Activated T-cell treated with anti-CD3 and anti-CD28 coated beads, Interleukin-2, amount 50 U/mL, for 24 hours (primary cell): ENCODE results near the gene EHMT1.
A peak's percentile ranks its signal among the peaks of the same experiment; 100 is the strongest.

Source experiments
- DNase-seq: peaks from one replicate; pipeline ENCODE4 v3.0.0-alpha.2; 2020
- H3K27ac Mint-ChIP-seq: 2 replicates; pipeline ENCODE4 v1.8.0; 2020; ENCODE audit warnings: mild to moderate bottlenecking, mixed read lengths
- H3K27me3 Mint-ChIP-seq: 2 replicates; pipeline ENCODE4 v1.8.0; 2020; ENCODE audit warnings: mixed read lengths
- H3K36me3 Mint-ChIP-seq: 2 replicates; pipeline ENCODE4 v1.8.0; 2020; ENCODE audit warnings: low read depth, mixed read lengths
- H3K4me1 Mint-ChIP-seq: 2 replicates; pipeline ENCODE4 v1.8.0; 2020; ENCODE audit warnings: low read depth, mixed read lengths
- H3K4me3 Mint-ChIP-seq: 2 replicates; pipeline ENCODE4 v1.8.0; 2020; ENCODE audit warnings: mild to moderate bottlenecking, moderate library complexity, mixed read lengths
- H3K9me3 Mint-ChIP-seq: 2 replicates; pipeline ENCODE4 v1.8.0; 2020; ENCODE audit warnings: mixed read lengths

EHMT1 gene

GRCh38 chr9:137642118-137642601, 23.4 kb downstream of the EHMT1 start:
- H3K4me1 Mint-ChIP-seq, result peaks cover 63% of the 10 kb centered on the region
- no peaks in the 10 kb centered on the region for H3K9me3 Mint-ChIP-seq
- no peak for DNase-seq
- H3K36me3 Mint-ChIP-seq, result peaks cover 65% of the 10 kb centered on the region
- H3K27ac Mint-ChIP-seq, result no peak overlapping the region
- no peak overlapping the region for H3K4me3 Mint-ChIP-seq
- no peaks in the 10 kb centered on the region for H3K27me3 Mint-ChIP-seq

DNA sequence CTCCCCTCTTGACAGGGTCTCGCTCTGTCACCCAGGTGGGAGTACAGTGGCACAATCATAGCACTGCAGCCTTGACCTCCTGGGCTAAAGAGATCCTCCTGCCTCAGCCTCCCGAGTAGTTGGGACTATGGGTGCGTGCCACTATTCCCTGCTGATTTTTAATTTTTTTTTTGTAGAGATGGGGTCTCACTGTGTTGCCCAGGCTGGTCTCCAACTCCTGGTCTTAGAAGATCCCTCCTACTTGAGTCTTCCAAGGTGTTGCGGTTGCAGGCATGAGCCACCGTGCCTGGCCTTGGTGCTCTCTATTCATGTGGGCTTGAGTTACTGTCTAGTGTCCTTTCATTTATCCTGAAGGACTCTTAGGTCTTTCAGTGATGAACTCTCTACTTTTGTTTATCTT, 24.1 kb downstream of the EHMT1 start:
- peaks cover 66% of the 10 kb centered on the region for H3K4me1 Mint-ChIP-seq
- no peak overlapping the region for H3K27ac Mint-ChIP-seq
- no peaks in the 10 kb centered on the region for H3K27me3 Mint-ChIP-seq
- H3K9me3 Mint-ChIP-seq, result no peaks in the 10 kb centered on the region
- H3K4me3 Mint-ChIP-seq, result no peak overlapping the region
- peaks cover 65% of the 10 kb centered on the region for H3K36me3 Mint-ChIP-seq
- DNase-seq, result no peak

GRCh38 chr9:137643921-137644320, 25.1 kb downstream of the EHMT1 start:
- Mint-ChIP-seq H3K27me3 (no peaks in the 10 kb centered on the region), H3K27ac (peak overlapping the region; percentile 52), H3K4me1 (peaks cover 60% of the 10 kb centered on the region), H3K4me3 (no peak overlapping the region), H3K9me3 (no peaks in the 10 kb centered on the region), H3K36me3 (peaks cover 71% of the 10 kb centered on the region)
- no peak for DNase-seq

- Mint-ChIP-seq H3K27me3 (no peaks in the 10 kb centered on the region), H3K9me3 (no peaks in the 10 kb centered on the region), H3K4me1 (peaks cover 57% of the 10 kb centered on the region), H3K27ac (no peak overlapping the region), H3K36me3 (peaks cover 77% of the 10 kb centered on the region), H3K4me3 (no peak overlapping the region)
- no peak for DNase-seq
These were observed 26.4 kb downstream of the EHMT1 start for GRCh38 chr9:137645211-137645610.

DNA sequence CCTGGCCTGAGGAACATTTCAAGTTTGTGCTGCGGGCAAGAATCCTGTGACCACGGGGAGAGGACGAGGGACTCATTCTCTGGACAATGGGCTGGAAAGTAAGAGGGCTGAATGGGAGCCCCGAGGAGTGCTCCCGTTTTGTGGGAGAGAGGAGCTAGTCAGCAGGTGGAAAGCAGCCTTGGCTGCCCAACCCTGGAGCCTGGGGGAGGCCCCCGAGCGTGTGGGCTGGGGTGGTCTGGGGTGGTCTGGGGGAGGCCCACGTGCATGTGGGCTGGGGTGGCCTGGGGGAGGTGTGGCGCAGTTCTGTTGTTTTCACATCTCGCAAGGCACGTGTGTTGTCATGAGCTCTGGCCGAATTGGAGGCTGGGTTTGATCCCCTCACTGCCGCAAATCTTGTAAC, 27.5 kb downstream of the EHMT1 start:
- DNase-seq, result no peak
- peaks cover 58% of the 10 kb centered on the region for H3K4me1 Mint-ChIP-seq
- no peaks in the 10 kb centered on the region for H3K9me3 Mint-ChIP-seq
- H3K27me3 Mint-ChIP-seq, result no peaks in the 10 kb centered on the region
- peaks cover 78% of the 10 kb centered on the region for H3K36me3 Mint-ChIP-seq
- H3K27ac Mint-ChIP-seq, result no peak overlapping the region
- H3K4me3 Mint-ChIP-seq, result no peak overlapping the region

- H3K4me1 Mint-ChIP-seq, result peaks cover 54% of the 10 kb centered on the region
- H3K27me3 Mint-ChIP-seq, result no peaks in the 10 kb centered on the region
- peaks cover 80% of the 10 kb centered on the region for H3K36me3 Mint-ChIP-seq
- no peak for DNase-seq
- peak overlapping the region; percentile 16 for H3K4me3 Mint-ChIP-seq
- no peaks in the 10 kb centered on the region for H3K9me3 Mint-ChIP-seq
- peak overlapping the region; percentile 22 for H3K27ac Mint-ChIP-seq
These were observed 28.4 kb downstream of the EHMT1 start for GRCh38 chr9:137647096-137647714.

- Mint-ChIP-seq H3K36me3 (peaks cover 80% of the 10 kb centered on the region), H3K4me1 (peaks cover 52% of the 10 kb centered on the region), H3K27ac (no peak overlapping the region), H3K9me3 (no peaks in the 10 kb centered on the region), H3K4me3 (no peak overlapping the region), H3K27me3 (no peaks in the 10 kb centered on the region)
- DNase-seq, result no peak
These were observed 29.6 kb downstream of the EHMT1 start for GRCh38 chr9:137648396-137648795.

DNA sequence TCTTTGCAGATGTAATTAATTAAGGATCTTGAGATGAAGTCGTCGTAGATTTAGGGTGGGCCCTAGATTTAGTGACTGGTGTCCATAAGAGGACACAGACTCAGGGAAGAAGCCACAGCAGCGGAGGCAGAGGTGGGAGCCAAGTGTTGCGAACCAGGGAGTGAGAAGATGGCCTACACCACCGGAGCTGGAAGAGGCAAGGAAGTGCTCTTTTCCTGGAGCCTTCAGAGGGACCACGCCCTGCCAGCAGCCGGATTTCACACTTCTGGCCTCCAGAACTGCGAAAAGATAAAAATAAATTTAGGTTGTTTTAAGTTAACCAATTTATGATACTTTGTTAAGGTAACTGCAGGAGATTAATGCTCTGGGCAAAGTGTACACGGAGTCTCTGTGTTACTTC, 30.7 kb downstream of the EHMT1 start:
- H3K36me3 Mint-ChIP-seq, result peaks cover 84% of the 10 kb centered on the region
- H3K9me3 Mint-ChIP-seq, result no peaks in the 10 kb centered on the region
- H3K4me3 Mint-ChIP-seq, result no peak overlapping the region
- peaks cover 49% of the 10 kb centered on the region for H3K4me1 Mint-ChIP-seq
- no peaks in the 10 kb centered on the region for H3K27me3 Mint-ChIP-seq
- DNase-seq, result no peak
- H3K27ac Mint-ChIP-seq, result no peak overlapping the region

- peaks cover 47% of the 10 kb centered on the region for H3K4me1 Mint-ChIP-seq
- H3K9me3 Mint-ChIP-seq, result no peaks in the 10 kb centered on the region
- no peak overlapping the region for H3K4me3 Mint-ChIP-seq
- DNase-seq, result no peak
- H3K27ac Mint-ChIP-seq, result peak overlapping the region; percentile 46
- no peaks in the 10 kb centered on the region for H3K27me3 Mint-ChIP-seq
- peaks cover 85% of the 10 kb centered on the region for H3K36me3 Mint-ChIP-seq
These were observed 31.5 kb downstream of the EHMT1 start for GRCh38 chr9:137650259-137650658.

- Mint-ChIP-seq H3K27ac (peak overlapping the region; percentile 14), H3K27me3 (no peaks in the 10 kb centered on the region), H3K9me3 (no peaks in the 10 kb centered on the region), H3K36me3 (peaks cover 86% of the 10 kb centered on the region), H3K4me1 (peaks cover 44% of the 10 kb centered on the region), H3K4me3 (no peak overlapping the region)
- no peak for DNase-seq
These were observed 32.0 kb downstream of the EHMT1 start for GRCh38 chr9:137650779-137651178.

GRCh38 chr9:137656416-137656815, 37.6 kb downstream of the EHMT1 start:
- Mint-ChIP-seq H3K27me3 (no peaks in the 10 kb centered on the region), H3K9me3 (no peaks in the 10 kb centered on the region), H3K4me1 (peaks cover 38% of the 10 kb centered on the region), H3K36me3 (peaks cover 54% of the 10 kb centered on the region), H3K4me3 (no peak overlapping the region), H3K27ac (no peak overlapping the region)
- no peak for DNase-seq

GRCh38 chr9:137657606-137658005, 38.8 kb downstream of the EHMT1 start:
- Mint-ChIP-seq H3K27ac (no peak overlapping the region), H3K4me1 (peaks cover 36% of the 10 kb centered on the region)

DNA sequence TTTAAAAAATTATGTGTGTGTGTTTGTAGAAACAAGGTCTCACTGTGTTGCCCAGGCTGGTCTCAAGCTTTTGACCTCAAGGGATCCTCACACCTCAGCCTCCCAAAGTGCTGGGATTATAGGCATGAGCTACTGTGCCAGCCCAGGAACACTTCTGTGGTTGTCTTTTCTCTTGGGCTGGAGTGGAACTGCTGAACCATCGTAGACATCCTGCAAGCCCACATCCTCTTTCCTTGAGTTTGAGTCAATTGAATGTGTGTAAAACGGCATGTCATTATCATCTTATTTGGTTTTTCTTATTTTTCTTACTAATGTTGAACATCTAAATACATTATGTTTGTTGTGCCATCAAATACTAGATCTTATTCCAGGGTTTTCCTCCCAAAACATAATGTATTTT, 40.0 kb downstream of the EHMT1 start:
- Mint-ChIP-seq H3K27ac (peak overlapping the region; percentile 26), H3K4me3 (no peak overlapping the region), H3K27me3 (no peaks in the 10 kb centered on the region), H3K36me3 (peaks cover 39% of the 10 kb centered on the region), H3K4me1 (peaks cover 40% of the 10 kb centered on the region), H3K9me3 (no peaks in the 10 kb centered on the region)
- no peak for DNase-seq

More at GRCh38 chr9:137657606-137658005, 38.8 kb downstream of the EHMT1 start:
- Mint-ChIP-seq H3K9me3 (no peaks in the 10 kb centered on the region), H3K36me3 (peaks cover 44% of the 10 kb centered on the region), H3K4me3 (no peak overlapping the region), H3K27me3 (no peaks in the 10 kb centered on the region)
- DNase-seq, result no peak

DNA sequence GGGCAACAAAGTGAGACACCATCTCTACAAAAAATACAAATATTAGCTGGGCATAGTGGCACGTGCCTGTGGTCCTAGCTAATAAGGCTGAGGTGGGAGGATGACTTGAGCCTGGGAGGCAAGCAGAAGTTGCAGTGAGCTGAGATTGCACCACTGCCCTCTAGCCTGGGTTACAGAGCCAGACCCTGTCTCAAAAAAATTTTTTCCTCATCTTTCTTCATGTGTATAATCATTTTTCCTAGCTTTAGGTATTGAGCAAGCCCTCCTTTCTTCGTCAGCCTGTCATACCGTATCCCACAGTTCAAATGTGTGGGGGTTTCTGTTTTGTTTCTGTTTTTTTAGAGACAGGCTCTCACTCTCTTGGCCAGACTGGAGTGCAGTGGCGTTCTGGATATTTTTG, 41.3 kb downstream of the EHMT1 start:
- H3K36me3 Mint-ChIP-seq, result peaks cover 37% of the 10 kb centered on the region
- no peak overlapping the region for H3K4me3 Mint-ChIP-seq
- H3K27ac Mint-ChIP-seq, result no peak overlapping the region
- H3K27me3 Mint-ChIP-seq, result no peaks in the 10 kb centered on the region
- H3K9me3 Mint-ChIP-seq, result no peaks in the 10 kb centered on the region
- no peak for DNase-seq
- H3K4me1 Mint-ChIP-seq, result peaks cover 42% of the 10 kb centered on the region

DNA sequence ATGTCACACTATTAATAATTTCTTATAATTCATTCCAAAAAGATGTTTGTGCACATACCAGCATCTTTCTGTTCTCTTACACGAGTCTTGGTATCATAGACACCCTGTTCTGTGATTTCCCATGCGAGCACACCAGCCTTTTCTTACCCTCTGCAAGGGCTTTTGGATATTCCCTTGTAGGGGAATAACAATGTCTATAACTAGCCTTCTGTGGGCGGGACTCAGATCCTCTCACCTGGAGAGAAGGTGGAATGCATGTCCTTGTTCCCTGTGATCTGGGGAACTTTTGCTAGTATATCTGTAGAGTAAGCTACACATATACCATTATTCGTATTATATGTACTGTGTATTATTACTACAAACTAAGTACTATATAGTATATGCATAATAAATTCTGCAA, 44.8 kb downstream of the EHMT1 start:
- H3K9me3 Mint-ChIP-seq, result no peaks in the 10 kb centered on the region
- H3K27ac Mint-ChIP-seq, result no peak overlapping the region
- H3K27me3 Mint-ChIP-seq, result no peaks in the 10 kb centered on the region
- no peak for DNase-seq
- peaks cover 54% of the 10 kb centered on the region for H3K4me1 Mint-ChIP-seq
- H3K36me3 Mint-ChIP-seq, result peaks cover 47% of the 10 kb centered on the region
- H3K4me3 Mint-ChIP-seq, result no peak overlapping the region

DNA sequence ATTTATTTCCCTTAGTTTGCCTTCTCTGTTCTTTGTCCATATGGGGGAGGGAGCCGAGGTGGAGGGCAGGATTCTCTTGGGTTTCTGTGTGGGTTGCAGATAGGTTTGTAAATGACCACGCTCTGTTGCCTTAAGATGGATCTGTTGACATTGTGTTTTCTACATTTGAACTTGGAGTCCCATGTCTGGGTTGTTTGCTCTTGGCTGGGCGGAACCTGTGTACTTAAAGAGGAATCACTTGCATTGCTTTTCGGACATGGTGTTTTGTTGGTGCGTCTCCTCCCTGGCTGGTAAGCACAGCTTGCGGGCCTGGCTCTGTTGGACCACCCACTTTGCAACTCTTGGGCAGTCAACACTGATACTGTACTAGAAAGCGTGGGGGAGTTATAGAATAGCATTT, 45.9 kb downstream of the EHMT1 start:
- no peak overlapping the region for H3K27ac Mint-ChIP-seq
- peaks cover 53% of the 10 kb centered on the region for H3K4me1 Mint-ChIP-seq
- H3K36me3 Mint-ChIP-seq, result peaks cover 58% of the 10 kb centered on the region
- no peak for DNase-seq
- no peaks in the 10 kb centered on the region for H3K27me3 Mint-ChIP-seq
- no peaks in the 10 kb centered on the region for H3K9me3 Mint-ChIP-seq
- H3K4me3 Mint-ChIP-seq, result no peak overlapping the region
